Spleen (tissue), 7 donors: Measurements from ENCODE around the gene PLXNA3.

Experiments
- POLR2A ChIP-seq, 3 donors: fragments of 450-650 bp; IDR thresholded peaks; one replicate each; pipeline ENCODE4 v1.5.1; 2017; ENCODE audit warnings: antibody characterized with exemption in 3 of 3, mild to moderate bottlenecking in 1 of 3
- POLR2AphosphoS5 ChIP-seq, 3 donors: sonication (generic); formaldehyde crosslinking; IDR thresholded peaks; one replicate each; pipeline ENCODE4 v1.5.1; 2017; ENCODE audit warnings: antibody characterized with exemption in 3 of 3
- TF ChIP-seq, protein P1 (sequence below), 11 experiments: fragments of 200-600 bp in 7 of 11; fragments of 450-650 bp in 4 of 11; sonication (generic) in 4 of 11; IDR thresholded peaks in 8 of 11; conservative IDR thresholded peaks in 3 of 11; 1 replicate in 7 of 11; 2 replicates in 4 of 11; pipeline versions ENCODE4 v1.4.0 to v1.8.0; 2016 to 2021; ENCODE audit warnings: antibody characterized with exemption in 11 of 11, inconsistent platforms in 4 of 11, mild to moderate bottlenecking in 1 of 11
- donor health status: DM: no; HTN: no; CAD: no; lungs with moderate emphysema.
- donor health status: DM: no; HTN: no; CAD: no.
- donor health status: DM: no; HTN: no; CAD: no.

DNA sequence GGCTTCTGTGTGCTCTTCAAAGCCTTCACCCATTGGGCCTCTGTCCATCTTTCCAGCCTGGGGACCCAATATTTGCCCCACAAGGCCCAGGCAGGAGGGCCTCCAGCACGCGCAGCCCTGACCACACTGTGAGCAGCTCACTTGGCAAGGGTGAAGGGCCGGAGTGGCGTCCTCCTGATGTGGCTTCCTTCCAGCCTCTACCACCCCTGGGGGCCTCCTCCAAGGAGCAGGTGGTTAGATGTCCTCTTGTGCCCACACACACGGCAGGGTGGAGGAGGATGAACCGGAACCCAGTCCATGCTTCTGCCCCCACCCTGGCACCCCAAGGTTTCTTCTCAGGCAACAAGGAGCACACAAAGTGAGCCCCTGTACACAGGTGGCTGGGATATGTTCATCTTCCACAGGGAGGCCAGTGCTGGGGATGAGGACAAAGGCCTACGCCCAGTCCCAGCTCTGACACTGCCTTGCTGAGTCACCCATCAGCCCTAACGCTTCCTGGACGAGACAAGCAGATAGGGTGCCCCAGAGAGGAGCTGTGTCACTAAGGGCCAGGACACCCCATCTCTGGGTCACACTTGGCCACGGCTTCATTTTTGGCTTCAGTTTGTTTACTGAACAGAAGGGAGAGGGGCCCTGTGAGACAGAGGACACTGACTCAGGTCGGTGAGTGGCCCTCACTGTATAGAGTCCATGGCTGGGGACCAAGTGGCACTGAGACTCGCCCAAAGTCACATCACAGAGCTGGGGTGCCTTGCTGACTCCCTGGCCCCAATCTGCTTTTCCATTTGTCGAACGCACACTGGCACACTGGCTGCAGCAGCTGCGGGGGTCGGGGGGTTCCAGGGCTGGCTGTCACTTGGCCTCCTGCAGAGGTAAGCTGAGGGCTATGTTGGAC lies 26.4 kb downstream of the PLXNA3 start:
- no peak for TF ChIP-seq POLR2A (IDR thresholded peaks at IDR 0.05)
- TF ChIP-seq, protein P1, sequence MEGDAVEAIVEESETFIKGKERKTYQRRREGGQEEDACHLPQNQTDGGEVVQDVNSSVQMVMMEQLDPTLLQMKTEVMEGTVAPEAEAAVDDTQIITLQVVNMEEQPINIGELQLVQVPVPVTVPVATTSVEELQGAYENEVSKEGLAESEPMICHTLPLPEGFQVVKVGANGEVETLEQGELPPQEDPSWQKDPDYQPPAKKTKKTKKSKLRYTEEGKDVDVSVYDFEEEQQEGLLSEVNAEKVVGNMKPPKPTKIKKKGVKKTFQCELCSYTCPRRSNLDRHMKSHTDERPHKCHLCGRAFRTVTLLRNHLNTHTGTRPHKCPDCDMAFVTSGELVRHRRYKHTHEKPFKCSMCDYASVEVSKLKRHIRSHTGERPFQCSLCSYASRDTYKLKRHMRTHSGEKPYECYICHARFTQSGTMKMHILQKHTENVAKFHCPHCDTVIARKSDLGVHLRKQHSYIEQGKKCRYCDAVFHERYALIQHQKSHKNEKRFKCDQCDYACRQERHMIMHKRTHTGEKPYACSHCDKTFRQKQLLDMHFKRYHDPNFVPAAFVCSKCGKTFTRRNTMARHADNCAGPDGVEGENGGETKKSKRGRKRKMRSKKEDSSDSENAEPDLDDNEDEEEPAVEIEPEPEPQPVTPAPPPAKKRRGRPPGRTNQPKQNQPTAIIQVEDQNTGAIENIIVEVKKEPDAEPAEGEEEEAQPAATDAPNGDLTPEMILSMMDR (IDR thresholded peaks at IDR 0.05 in 8 of 11, conservative IDR thresholded peaks at IDR 0.05 in 3 of 11) = no peak
- no peak for TF ChIP-seq POLR2AphosphoS5 (IDR thresholded peaks at IDR 0.05)
